Measurements from ENCODE around the gene NDUFA8. TPM values are rescaled to one million over a fixed set of nuclear protein-coding genes. Genes with fewer than 3 reads are reported as not detected.

Gene NDUFA8
- total RNA-seq, 1 experiment from 2014 or later: 60.7 TPM

- Histone ChIP-seq H2BK12ac (ENCODE audit: insufficient read length, low read depth, low read length) (no peak overlapping the region), H4K91ac (ENCODE audit: insufficient read length, low read depth, low read length) (no peak overlapping the region), H3K18ac (ENCODE audit: insufficient read length, low read depth, low read length) (no peak overlapping the region), H2BK120ac (ENCODE audit: low read depth, low read length, poor library complexity, severe bottlenecking) (no peak overlapping the region), H4K5ac (ENCODE audit: insufficient read length, low read depth, low read length) (no peak overlapping the region), H3K23ac (ENCODE audit: insufficient read length, low read depth, low read length) (no peak overlapping the region), H3K79me2 (ENCODE audit: insufficient read depth, low read length) (no peaks in the 10 kb centered on the region), H2BK15ac (ENCODE audit: low read depth, low read length) (no peak overlapping the region), H3K14ac (ENCODE audit: insufficient read depth, low read length) (no peak overlapping the region), H3T11ph (ENCODE audit: low read length) (no peak overlapping the region), H2BK5ac (ENCODE audit: insufficient read length, low read length) (no peak overlapping the region), H3K23me2 (ENCODE audit: insufficient read length, low read depth, low read length, poor library complexity, severe bottlenecking) (no peaks in the 10 kb centered on the region), H3K4me1 (ENCODE audit: insufficient read depth, low read length) (no peaks in the 10 kb centered on the region), H3K4ac (ENCODE audit: low read depth, low read length) (no peak overlapping the region), H4K20me1 (ENCODE audit: control insufficient read depth, insufficient read depth, insufficient read length) (no peaks in the 10 kb centered on the region), H2AK5ac (ENCODE audit: insufficient read length, low read length) (no peak overlapping the region), H3K4me2 (ENCODE audit: insufficient read depth, insufficient read length, low read length) (no peak overlapping the region), H3K9ac (ENCODE audit: extremely low read depth, insufficient read length, low read length) (no peak overlapping the region), H3K79me1 (ENCODE audit: insufficient read depth, low read depth, low read length, poor library complexity, severe bottlenecking) (no peaks in the 10 kb centered on the region), H2AFZ (ENCODE audit: low read length) (no peak overlapping the region), H3K56ac (ENCODE audit: insufficient read length, low read depth, low read length) (no peak overlapping the region), H3K27me3 (ENCODE audit: insufficient read depth, low read length) (no peaks in the 10 kb centered on the region), H3K27ac (ENCODE audit: insufficient read length, low read depth, low read length) (no peak overlapping the region), H3K9me3 (ENCODE audit: control insufficient read depth, low read depth, low read length) (no peaks in the 10 kb centered on the region), H4K8ac (replicated peaks; ENCODE audit: insufficient read length, low read depth, low read length) (no peak overlapping the region), H2BK20ac (ENCODE audit: low read depth, low read length, poor library complexity, severe bottlenecking) (no peak overlapping the region)
- peaks cover 5% of the 10 kb centered on the region; the same call in 1 of the 2 replicates for H3K27me3 Mint-ChIP-seq (ENCODE audit: low read depth)
- no peak for DNase-seq
- TF ChIP-seq CTCF (conservative IDR thresholded peaks at IDR 0.05): no peak
- no peaks in the 10 kb centered on the region; a peak in 1 of 7 replicates for H3K36me3 Mint-ChIP-seq (ENCODE audit: insufficient read depth in 1 of 3, low read depth in 3 of 3)
- no peak overlapping the region for H3K27ac Mint-ChIP-seq
- peaks cover 19 to 23% of the 10 kb centered on the region in 2 experiments for H3K4me1 Mint-ChIP-seq
- no CpG with 5 or more reads among the region's 16 CpGs for WGBS (ENCODE audit: extremely low coverage, insufficient read length, low lambda C conversion rate)
- H3K9me3 Mint-ChIP-seq: no peaks in the 10 kb centered on the region
- H3K4me3 Mint-ChIP-seq: no peak overlapping the region
These were observed 33.4 kb upstream of the NDUFA8 start for GRCh38 chr9:122192914-122193525.

Measured in H9 (cell line).